HG03175 (cell line): ENCODE data around the gene METTL8.
"Not testable (repeated sequence)": the region's sequence is repeated elsewhere in the genome, so short reads cannot be mapped to it uniquely, and the experiment has no call there.

Experiments
- ATAC-seq: cut with Tn5 transposase; IDR thresholded peaks from one replicate; pipeline ENCODE4 v1.9.1; 2021; ENCODE audit warnings: mild to moderate bottlenecking, moderate library complexity; ENCODE audit not compliant: unreplicated experiment

The METTL8 gene

DNA sequence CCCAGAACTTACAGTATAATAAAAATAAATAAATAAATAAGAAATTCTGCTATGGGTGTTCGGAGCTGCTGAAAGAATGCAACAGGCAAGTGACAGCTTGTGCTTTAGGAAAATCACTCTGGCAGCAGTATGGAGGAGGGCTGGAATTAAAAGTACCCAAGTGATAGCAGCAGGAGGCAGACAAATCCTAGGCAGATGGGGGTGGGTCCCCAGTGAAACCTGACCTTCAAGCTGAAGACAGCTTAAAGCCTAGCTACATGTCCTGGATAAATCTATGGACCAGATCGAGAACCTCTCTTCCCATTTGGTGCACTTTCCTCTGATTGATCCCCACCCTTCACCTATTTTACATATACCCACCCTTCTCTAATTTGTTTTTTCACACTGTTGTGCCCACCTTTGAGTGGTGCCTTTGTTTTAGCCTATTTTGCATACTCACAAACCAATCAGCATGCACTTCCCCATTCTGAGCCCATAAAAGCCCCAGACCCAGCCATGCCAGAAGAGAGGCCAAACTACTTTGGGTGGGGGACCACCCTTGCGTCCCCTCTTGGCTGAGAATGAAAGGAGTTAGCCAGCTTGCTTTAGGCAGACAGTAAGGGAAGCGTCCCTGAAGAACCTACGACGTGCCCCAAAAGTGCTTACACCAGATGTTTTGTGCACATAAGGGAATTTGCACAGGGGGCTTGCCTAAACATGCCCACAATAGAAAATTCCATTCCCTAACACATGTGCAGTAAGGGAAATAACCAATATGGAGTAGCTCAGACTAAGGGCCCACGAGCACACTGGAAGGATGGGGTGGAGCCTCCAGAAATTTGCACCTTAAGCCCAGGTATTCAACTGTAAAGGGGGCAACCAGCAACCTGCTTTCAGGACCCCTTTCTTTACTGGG, 3.0 kb downstream of the METTL8 start:
- ATAC-seq, result no peak

DNA sequence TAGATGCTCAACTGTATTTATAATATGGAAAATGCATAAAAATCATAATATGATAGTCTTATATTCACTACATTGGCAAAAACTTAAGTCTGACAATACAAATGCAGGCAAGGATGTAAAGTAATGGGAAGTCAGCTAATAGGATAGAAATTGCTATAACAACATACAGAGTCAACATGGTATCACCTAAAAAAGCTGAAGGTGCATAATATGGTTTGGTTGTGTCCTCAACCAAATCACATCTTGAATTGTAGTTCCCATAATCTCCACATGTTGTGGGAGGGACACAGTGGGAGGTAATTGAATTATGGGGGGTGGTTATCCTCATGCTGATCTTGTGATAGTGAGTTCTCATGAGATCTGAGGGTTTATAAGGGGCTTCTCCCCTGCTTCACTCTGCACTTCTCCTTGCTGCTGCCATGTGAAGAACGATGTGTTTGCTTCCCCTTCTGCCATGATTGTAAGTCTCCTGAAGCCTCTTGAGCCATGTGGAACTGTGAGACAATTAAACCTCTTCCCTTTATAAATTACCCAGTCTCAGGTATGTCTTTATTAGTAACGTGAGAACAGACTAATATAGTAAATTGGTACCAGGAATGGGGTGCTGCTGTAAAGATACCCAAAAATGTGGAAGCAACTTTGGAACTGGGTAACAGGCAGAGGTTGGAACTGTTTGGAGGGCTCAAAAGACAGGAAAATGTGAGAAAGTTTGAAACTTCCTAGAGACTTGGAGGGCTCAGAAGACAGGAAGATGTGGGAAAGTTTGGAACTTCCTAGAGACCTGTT, 10.9 kb downstream of the METTL8 start:
- not testable (repeated sequence) for ATAC-seq

DNA sequence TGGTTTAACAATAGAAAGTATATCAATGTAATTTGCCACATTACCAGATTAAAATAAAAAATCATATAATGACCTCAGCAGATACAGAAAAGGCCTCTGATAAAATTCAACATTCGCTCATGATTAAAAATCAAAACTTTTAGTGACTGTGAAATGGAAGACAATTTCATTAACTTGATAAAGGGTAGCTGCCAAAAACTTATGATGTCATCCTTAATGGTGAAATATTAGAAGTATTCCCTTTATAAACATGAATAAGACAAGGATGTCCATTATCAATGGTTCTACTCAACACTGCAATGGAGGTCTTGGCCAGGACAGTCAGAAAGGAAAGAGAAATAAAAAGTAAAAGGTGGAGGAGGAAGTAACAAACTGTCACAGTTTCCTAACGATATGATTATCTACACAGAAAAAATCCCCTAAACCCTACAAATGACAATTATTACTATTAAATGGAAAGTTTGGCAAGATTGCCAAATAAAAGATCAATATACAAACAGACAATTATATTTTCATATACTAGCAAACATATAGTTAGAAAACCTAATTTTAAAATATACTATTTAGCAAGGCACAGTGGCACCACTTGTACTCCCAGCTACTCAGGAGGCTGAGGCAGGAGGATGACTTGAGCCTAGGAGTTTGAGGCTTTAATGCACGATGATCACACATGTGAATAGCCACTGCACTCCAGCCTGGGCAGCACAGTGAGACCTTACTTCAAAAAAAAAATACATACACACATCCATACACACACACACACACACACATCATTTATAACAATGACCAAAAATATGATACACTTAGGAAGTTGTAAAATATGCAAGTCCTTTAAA, 12.8 kb downstream of the METTL8 start:
- ATAC-seq, result no peak

DNA sequence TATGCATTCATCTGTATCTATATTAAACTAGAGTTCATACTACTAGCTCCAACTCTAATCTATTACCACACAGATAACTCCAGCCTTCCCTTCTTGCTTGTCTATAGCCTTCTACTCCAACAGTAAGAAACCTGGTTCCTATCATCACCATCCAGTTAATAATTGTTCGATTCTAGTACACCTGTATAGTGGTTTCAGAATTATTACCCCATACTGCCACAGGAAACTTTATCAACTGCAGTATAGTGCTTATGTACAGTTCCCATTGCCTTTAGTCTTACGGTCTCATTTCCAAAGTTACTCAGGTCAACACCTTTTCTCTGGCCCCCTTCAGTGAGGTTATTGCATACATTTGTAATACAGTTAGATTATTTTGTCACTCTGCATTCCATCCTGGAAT, 14.5 kb downstream of the METTL8 start:
- ATAC-seq, result peak; percentile 43

DNA sequence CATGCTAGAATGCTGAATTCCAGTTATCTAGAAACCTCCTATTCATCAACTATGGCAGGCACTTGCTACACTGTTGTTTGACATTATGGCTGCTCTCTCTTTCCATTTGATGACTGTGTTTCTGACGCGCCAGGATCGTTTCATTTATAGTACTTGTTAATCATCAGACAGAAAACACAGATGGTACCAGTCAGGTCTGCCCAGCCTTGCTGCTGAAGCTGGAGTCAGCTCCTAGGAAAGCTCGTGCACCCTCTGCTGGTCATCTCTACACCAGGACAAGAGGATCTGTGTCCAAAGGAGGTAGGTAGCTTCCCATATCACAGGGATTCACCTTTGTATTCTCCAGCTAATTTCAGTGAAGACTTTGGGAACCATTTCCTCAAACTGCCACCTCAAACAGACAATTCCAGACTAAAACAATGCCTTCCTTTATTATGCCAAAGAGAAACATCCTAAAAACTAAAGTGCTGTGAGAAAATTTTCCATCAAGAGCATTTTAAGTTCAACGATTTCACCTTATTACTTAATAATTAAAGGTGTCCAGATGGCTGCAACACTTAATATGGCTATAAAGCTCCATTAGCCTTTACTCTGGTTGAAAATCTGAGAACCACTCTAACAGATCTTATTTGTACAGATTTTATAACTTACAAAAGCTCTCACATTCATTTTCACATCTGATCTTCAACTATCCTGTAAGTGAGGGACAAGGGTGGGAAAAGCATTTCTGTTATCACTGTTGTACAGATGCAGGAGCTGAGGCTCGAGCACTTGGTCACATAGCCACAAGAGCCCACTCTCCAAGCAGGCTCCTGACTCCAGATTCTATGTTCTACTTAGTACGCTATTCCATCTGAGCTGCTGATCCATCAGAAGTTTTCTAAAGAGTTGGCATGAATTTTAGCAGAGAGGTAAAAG, 17.5 kb downstream of the METTL8 start:
- ATAC-seq, result peak; percentile 94

DNA sequence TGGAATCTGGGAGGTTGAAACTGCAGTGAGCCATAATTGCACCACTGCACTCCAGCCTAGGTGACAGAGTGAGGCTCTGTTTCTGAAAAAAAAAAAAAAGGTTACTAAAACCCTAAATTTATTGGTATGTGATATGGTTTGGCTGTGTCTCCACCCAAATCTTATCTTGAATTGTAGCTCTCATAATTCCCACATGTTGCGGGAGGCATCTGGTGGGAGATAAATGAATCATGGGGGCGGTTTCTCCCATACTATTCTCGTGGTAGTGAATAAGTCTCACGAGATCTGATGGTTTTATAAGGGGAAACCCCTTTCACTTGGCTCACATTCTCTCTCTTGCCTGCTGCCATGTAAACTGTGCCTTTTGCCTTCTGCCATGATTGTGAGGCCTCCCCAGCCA, 19.1 kb downstream of the METTL8 start:
- not testable (repeated sequence) for ATAC-seq

DNA sequence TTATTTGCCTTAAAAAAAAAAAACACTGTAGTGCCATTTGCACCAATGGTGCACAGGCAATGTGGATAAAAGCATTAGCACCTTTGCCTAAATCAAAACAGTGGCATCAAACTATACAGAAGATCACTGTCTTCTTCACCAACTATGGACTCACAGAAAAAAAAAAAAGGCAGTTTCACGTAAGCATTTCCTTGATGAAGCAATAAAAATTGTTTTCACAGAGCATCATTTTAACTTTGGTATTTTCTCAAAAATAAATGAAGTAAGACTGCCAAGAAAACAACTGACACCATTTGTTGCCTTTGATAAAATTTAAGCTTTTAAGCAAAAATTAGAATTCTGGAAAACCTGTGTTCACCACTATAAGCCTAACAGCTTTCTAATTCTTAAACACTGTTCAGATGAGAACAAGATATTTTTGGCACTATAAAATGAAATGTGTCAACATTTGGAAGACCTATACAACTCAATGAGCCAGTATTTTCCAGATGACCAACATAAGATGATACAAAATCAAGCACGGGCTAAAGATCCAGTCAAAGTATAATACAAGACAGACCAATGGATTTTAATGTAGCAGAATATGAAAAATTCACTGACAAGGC, 21.1 kb downstream of the METTL8 start:
- ATAC-seq, result no peak

DNA sequence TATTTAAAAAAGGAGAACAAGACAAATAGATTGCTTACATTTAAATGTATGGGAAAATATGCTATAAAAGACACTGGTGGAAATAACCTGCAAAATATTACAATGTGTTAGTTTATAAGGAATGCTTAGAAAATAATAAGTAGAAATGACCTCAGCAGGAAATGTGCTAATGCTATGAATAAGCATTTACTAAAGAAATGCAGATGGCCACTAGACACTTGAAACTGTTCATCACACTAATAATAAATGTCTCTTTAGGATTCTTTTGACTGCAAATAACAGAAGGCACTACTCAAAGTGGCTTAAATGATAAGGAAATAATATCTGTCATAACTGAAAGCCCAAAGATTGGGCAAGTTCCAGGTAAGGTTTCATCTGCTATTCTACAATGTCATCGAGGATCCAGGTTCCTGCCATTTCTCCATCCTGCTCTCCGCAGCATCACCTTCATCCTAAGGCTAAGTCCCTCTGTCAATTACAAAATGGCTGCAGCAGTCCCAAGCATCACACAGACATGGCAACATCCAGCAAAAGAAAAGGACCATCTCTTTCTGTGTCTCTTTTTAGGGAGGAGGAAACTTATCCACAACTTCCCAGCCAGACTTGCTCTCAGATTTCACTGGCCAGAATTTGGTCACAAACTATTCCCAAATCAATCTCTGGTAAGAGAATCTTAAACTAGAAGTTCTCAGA, 21.9 kb downstream of the METTL8 start:
- no peak for ATAC-seq

DNA sequence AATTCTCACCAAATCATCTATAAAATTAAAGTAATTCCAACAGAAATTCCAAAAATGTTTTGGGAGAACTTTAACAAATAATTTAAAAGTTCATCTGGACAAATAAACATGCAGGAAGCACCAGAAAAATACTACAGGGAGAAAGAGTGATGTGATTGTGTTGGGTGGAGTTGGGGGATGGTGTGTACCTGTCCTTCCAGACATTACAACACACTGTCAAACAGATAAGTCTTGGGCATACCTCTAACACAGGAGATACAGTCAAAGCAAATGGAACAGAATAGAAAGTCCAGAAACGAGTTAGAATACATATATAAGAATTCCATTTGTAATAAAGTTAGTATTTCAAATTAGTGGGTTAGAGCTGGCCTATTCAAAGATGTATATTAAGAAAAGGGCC, 22.6 kb downstream of the METTL8 start:
- ATAC-seq, result no peak

DNA sequence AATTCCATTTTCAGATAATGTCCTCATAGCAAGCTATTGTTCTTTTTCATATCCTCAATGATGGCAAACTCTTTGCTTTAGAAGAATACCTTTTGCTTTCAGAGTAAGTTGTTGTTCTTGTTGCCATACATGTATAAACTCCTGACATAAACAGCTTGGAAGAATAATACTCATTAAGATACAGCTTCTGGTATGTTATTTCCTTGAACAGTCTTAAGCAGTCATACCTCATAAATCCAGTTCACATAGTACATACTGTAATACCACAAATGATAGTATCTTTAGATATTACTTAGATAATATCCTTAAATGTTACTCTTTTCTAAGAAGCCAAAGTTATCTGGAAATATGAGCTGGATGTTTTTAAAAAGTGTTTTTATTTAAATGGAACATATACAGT, 23.2 kb downstream of the METTL8 start:
- no peak for ATAC-seq

DNA sequence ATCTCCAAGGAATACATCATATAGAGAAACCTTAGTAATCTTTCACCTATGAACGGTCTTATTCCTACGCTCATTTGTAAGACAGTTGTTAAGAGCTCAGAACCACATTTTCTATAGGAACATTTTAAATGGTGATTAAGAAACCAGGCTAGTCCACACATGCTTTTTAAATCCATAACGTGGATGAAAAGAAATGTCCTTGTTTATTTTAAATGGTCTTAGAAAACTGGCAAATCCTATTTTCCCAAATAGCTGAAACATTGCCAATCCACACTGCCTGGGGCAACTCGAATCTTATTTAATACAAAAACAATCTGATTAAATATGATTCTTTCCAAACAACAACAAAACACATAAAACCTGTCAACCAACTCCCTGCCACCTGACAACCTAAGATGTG, 23.7 kb downstream of the METTL8 start:
- no peak for ATAC-seq

DNA sequence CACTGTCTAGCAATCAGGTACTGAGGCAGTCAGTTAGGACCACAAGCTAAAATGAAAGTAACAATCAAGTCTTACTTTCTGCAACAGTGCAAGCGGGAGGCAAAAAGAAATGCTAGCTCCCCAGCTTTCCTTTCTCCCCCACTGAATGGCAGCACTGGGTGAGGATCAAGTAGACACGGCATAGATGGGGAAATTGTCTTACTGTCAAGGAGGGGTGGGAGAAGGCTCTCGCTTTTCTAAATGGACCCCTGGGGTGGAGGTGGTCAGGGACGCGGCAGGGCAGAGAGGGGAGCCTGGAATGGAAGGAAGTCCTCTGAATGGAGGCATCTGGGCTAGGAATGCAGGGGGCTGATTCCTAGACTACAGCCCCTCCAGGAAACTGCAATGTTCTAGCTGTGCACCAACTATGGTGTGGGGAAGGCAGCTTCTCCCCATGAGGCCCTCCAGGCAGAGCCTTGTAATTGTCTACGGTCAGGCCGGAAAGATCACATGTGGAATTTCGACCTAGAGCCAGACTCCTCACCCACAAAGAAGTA, 24.3 kb downstream of the METTL8 start:
- ATAC-seq, result no peak

DNA sequence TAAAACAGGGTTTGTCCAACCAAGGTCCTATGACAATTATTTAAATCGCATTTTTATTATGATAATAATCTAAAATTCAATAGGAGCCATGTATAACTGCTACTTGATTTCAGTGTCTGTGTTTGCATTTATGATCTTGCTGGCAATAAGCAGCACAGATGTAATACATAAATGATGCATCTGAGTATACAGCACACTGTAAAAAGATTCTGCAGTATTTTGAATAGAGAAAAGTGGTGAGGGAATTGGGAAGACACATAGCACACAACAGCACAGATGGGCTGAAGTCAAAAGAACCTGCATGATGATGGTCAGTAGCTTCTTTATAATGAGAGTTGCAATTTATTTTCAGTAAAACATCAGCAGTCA, 26.1 kb downstream of the METTL8 start:
- ATAC-seq, result no peak

DNA sequence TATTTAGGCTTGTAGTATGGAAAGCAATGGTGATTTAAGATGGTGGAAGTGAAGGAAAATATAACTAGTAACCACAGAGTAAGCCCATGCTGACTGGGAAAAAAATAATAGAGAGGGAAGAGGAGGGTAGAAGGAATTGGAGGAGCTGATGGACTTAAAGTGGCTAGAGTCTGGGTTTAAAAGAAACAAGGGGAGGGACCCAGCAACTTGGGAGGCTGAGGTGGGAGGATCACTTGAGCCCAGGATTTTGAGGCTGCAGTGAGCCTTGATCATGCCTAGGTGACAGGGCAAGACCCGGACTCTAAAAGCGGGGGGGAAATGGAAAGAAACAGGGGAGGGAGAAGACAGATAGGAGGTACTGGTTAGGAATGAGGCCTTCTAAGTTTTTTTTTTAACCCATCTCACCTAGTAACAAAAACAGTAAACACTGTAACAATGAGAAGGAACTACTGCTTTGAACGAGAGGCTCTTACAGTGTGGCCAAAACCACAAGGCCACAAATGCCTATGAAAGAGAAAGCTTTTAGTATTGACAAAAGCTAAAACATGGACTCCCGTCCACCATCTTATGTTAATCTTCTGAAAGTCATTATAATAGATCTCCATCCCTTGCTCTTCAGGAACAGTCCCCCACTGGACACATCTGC, 26.6 kb downstream of the METTL8 start:
- peak; percentile 72 for ATAC-seq

DNA sequence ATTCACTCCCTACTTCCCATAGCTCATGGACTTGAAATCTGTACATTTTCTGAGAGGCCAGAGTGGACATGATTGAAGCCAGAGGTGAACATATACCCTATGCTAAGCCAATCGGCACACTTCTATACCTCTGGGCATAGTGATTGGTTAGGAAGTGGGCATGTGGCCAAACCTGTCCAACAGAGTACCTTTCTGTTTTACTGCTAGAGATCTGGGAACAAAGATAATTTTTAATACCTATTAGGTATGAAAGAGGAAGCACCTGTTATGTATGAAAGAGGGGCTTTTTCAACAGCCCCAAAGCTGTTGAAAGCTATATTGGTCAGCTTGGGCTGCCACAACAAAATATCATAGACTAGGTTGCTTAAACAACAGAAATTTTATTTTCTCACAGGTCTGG, 27.7 kb downstream of the METTL8 start:
- peak; percentile 72 for ATAC-seq

DNA sequence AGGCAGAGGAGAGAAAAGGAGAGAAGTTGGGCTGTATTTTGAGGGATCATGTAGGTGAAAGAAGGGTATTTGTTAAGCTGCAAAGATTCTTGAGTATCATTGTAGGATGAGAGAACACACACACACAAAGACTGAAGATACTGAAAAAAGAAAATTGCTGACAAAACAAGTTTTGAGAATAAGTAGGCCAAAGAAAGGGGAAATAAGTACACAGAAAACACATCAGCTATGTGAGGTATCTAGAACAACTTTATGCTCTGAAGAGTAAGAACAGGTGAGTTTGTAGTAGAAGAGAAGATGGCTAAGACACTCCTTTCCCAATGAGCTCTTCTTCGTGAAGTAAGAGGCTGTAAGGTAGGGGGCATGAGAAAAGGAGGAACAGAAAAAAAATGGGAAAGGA, 28.2 kb downstream of the METTL8 start:
- no peak for ATAC-seq

DNA sequence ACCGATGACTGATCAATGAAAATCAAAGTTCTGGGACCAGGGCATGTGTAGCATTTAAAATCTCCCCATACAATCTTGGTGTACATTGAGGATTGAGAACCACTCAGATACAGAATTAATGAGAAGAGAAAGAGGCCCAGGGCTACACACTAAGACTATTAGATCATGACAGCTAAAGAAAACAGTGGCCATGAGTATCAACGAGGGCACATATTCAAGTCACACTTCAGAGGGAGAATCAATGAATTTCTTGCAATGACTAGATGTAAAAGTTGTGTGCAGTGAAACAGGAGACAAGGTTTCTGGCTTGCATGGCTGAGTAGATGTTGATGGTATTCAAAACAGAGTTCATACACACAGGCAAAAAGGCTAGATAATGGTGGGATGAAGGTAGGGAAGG, 29.1 kb downstream of the METTL8 start:
- no peak for ATAC-seq

DNA sequence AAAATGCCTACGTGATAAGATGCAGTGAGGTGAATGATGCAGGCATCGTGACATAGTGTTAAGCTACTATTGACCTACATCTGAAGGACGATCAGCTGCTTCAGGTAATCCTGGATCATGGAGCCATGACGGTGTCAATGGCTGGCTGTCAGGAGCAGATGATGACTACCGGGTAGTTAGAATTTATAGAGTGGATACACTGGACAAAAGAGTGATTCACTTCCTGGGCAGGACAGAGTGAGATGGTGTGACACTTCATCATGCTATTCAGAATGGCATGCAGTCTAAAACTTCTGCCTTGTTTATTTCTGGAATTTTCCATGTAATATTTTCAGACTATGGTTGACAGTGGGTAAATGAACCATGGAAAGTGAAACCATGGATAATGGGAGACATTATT, 29.5 kb downstream of the METTL8 start:
- ATAC-seq, result no peak
